Measurements from ENCODE around the gene BLMH. TPM values are rescaled to one million over a fixed set of nuclear protein-coding genes. Genes with fewer than 3 reads are reported as not detected.

BLMH gene
- total and polyA plus RNA-seq, 2 donors (not counting 3 experiments of a cell fraction or from before 2014, with no cell fraction given) = 24.6 to 65.8 TPM

DNA sequence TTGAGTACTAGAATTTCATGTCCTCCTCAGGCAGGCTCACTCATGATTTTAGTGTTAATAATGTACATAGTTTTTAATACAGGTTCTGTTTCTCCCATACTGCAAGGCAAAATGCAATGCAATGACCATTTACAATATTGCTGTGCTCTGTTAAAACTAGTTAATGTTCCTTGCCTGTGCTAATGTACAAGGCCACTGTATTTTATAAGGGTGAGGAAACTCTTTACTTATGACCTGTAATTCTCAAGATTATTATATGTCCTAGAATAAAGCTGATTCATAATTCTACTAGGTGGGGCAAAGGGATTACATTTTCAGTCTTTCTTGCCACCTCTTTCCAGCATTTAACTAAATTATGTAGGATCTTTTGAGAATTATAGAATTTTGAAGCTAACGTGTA, 22.7 kb upstream of the BLMH start:
- no peaks in the 10 kb centered on the region for H4K20me1 ChIP-seq (replicated peaks; ENCODE audit: control insufficient read depth, extremely low read depth, insufficient read depth, low read length)
- no peak for DNase-seq (ENCODE audit: low read depth, low spot score)
- no peak overlapping the region for H3K4me3 ChIP-seq (replicated peaks in 1 of 3; ENCODE audit: insufficient read depth in 1 of 3, low read depth in 1 of 3, low read length in 3 of 3)
- no peaks in the 10 kb centered on the region for H3K79me2 ChIP-seq (ENCODE audit: control insufficient read depth, insufficient read depth, low read length)
- ChIA-PET POLR2A (no interaction called here), CTCF (no interaction called here)
- dilution Hi-C loops (cut with MboI; ENCODE audit: extremely low pct_ligation_motif_present, low sequenced_read_pairs) (no loop called here), intact Hi-C loops (cut with micrococcal nuclease) (no loop called here)
- no peak overlapping the region for H3K27ac ChIP-seq (ENCODE audit: insufficient read depth, low read depth, low read length)
- TF ChIP-seq, protein P1, sequence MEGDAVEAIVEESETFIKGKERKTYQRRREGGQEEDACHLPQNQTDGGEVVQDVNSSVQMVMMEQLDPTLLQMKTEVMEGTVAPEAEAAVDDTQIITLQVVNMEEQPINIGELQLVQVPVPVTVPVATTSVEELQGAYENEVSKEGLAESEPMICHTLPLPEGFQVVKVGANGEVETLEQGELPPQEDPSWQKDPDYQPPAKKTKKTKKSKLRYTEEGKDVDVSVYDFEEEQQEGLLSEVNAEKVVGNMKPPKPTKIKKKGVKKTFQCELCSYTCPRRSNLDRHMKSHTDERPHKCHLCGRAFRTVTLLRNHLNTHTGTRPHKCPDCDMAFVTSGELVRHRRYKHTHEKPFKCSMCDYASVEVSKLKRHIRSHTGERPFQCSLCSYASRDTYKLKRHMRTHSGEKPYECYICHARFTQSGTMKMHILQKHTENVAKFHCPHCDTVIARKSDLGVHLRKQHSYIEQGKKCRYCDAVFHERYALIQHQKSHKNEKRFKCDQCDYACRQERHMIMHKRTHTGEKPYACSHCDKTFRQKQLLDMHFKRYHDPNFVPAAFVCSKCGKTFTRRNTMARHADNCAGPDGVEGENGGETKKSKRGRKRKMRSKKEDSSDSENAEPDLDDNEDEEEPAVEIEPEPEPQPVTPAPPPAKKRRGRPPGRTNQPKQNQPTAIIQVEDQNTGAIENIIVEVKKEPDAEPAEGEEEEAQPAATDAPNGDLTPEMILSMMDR (IDR thresholded peaks at IDR 0.05; ENCODE audit: extremely low read depth in 1 of 2, insufficient read depth in 1 of 2, low read depth in 1 of 2, low read length in 2 of 2) = no peak
- TF ChIP-seq POLR2AphosphoS5 (IDR thresholded peaks at IDR 0.05; ENCODE audit: insufficient read depth, low read depth, low read length) (no peak), GATA2 (IDR thresholded peaks at IDR 0.05; ENCODE audit: insufficient read depth, insufficient read length, low read depth, low read length) (no peak), POLR2A (IDR thresholded peaks at IDR 0.05; ENCODE audit: low read depth, low read length) (no peak), FOS (IDR thresholded peaks at IDR 0.05; ENCODE audit: borderline replicate concordance, insufficient read depth, low read length) (no peak), JUN (IDR thresholded peaks at IDR 0.05; ENCODE audit: borderline replicate concordance, insufficient read depth, insufficient read length, low read depth) (no peak), EZH2 (IDR thresholded peaks at IDR 0.05; ENCODE audit: borderline replicate concordance, low read depth, low read length, severe bottlenecking) (no peak), MYC (IDR thresholded peaks at IDR 0.05; ENCODE audit: low read depth, low read length) (no peak)
- TF ChIP-seq, protein P2, sequence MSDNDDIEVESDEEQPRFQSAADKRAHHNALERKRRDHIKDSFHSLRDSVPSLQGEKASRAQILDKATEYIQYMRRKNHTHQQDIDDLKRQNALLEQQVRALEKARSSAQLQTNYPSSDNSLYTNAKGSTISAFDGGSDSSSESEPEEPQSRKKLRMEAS (IDR thresholded peaks at IDR 0.05; ENCODE audit: insufficient read depth, insufficient read length) = no peak
- no peak for FAIRE-seq
- no peaks in the 10 kb centered on the region for H3K4me1 ChIP-seq (ENCODE audit: control insufficient read depth, extremely low read depth, insufficient read depth, low read length)
- H3K9me1 ChIP-seq (replicated peaks; ENCODE audit: control insufficient read depth, extremely low read depth, insufficient read depth, low read length) = no peaks in the 10 kb centered on the region
- H3K9me3 ChIP-seq (replicated peaks; ENCODE audit: control insufficient read depth, insufficient read depth, low read length) = no peaks in the 10 kb centered on the region
- no peak overlapping the region for H3K9ac ChIP-seq (replicated peaks; ENCODE audit: extremely low read depth, insufficient read depth, low read length)
- no peak overlapping the region for H3K4me2 ChIP-seq (ENCODE audit: insufficient read depth, low read length)
- no peak overlapping the region for H2AFZ ChIP-seq (ENCODE audit: low read depth, low read length)
- H3K27me3 ChIP-seq (ENCODE audit: control insufficient read depth in 2 of 2, insufficient read depth in 2 of 2, low read length in 2 of 2) = peaks cover 3 to 9% of the 10 kb centered on the region in 2 experiments
- H3K36me3 ChIP-seq (ENCODE audit: control insufficient read depth in 2 of 2, extremely low read depth in 1 of 2, insufficient read depth in 2 of 2, low read length in 2 of 2) = no peaks in the 10 kb centered on the region
- BruUV-seq (replicated peaks) = no TSS peak

Data from endothelial cell of umbilical vein (primary cell).